Renal cortical epithelial cell (primary cell): ENCODE measurements around the gene ATF6. TPM values are rescaled to one million over a fixed set of nuclear protein-coding genes. Genes with fewer than 3 reads are reported as not detected.

ENCODE experiments used
- DNase-seq: peaks from one replicate; pipeline ENCODE4 v3.0.0-alpha.2; 2011; ENCODE audit warnings: low read depth
- total RNA-seq: library from RNA; depleted of rRNA; stranded (reverse); fragments of >200 nt; gene quantifications from 2 replicates; pipeline ENCODE4 v1.2.3, GENCODE V29; 2014

Gene ATF6, protein sequence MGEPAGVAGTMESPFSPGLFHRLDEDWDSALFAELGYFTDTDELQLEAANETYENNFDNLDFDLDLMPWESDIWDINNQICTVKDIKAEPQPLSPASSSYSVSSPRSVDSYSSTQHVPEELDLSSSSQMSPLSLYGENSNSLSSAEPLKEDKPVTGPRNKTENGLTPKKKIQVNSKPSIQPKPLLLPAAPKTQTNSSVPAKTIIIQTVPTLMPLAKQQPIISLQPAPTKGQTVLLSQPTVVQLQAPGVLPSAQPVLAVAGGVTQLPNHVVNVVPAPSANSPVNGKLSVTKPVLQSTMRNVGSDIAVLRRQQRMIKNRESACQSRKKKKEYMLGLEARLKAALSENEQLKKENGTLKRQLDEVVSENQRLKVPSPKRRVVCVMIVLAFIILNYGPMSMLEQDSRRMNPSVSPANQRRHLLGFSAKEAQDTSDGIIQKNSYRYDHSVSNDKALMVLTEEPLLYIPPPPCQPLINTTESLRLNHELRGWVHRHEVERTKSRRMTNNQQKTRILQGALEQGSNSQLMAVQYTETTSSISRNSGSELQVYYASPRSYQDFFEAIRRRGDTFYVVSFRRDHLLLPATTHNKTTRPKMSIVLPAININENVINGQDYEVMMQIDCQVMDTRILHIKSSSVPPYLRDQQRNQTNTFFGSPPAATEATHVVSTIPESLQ
- total RNA-seq: 35.1 and 42.8 TPM in 2 replicates

DNA sequence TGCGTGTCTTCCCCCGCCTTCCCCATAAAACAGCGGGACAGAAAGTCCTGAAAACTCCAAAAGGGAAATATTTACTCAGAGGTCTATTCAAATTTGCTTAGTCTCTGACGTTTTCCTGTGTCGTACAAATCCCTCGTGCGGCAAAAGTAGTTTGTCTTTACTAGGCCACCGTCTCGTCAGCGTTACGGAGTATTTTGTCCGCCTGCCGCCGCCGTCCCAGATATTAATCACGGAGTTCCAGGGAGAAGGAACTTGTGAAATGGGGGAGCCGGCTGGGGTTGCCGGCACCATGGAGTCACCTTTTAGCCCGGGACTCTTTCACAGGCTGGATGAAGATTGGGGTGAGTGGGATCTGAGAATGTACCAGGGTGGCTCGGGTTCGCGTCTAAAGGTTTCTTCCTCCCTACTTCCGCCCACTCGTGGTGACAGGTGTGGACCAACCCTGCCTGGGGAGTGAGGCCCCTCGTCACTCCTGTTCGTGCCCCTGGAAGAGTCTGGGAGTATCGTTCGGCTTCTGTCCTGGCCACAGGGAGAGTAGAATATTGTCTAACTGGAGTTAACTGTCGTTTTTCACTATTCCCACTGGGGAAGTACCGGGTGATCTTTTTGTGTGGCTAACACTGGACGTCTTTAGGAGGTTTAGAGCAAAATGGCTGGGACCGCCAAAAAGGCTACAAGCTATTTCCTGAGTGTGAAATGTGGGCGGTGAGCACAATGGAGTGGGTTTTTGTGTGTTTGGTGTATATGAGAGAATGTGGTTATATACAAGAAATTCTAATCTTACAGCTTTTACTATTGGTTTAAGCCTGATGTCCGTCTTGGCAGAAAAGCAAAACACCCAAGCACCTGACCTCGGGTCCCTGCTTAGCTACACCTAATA is at the start of gene ATF6:
Gene ATF6 (plus strand): TSS at position 219 of the 880 bp plus-strand sequence. CDS start 41 bp downstream, at position 260.
- DNase-seq: peak; percentile 94

DNA sequence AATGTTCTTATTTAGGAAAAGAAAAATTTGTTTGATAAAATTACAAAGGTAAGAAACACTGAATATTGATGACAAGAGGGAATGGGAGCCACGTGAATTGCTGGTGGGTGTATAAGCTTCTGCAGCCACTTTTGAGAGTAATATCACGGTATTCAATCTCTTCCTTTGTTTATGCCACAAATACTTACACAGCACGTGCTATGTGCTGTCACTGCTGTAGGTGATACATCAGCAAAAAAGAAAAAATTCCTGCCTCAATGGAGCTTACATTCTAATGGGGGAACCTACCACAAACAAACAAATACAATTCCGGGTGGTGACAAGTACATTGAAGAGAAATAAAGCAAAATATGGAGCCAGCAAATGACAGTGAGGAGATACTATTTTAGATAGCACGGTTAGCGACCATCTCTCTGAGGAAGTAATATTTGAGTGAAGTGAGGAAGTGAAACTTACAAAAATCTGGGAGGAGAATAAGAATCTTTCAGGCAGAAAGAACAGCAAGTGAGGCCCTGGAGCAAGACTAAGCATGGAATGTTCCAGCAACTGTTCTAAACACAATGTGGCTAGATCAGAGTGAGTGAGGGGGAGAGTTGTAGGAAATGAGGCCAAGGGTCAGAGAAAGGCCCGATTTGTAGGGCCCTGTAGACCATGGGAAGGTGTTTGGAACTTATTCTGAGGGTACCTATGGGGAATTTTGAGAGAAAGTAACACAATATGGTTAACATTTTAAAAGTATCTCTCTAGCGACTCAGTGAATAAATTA is 47.4 kb upstream of the ATF6 start:
- DNase-seq: peak; percentile 23

DNA sequence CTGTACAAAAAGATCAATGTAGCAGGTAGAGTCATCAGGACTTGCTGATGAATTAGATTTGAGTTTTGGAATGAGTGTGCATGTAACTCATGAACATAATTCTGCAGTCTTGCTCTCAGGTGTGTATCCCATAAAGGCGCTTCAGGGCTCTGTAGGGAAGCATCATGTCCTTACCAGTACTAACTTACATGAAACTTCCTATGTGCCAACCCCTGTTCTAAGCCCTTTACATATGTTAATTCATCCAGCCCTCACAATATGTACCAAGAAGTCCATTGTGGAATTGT is 46.9 kb upstream of the ATF6 start:
- no peak for DNase-seq

DNA sequence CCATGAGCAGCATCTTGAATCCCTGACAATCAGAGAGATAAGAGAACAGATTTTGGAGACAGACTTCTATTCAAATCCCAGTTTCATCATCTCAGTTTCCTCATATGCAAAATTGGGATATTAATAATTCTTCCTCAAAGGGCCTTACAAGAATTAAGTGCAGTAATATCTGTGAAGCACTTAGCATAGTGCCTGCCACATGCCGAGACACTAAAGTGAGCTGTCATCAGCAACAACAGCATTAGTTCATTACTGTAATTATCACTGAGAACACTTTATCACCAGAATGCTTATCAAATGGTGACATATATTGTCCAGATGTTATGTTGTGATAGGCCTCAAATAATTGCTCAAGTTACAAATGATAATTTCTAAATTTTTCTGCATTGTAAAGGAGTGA is 45.7 kb upstream of the ATF6 start:
- no peak for DNase-seq

DNA sequence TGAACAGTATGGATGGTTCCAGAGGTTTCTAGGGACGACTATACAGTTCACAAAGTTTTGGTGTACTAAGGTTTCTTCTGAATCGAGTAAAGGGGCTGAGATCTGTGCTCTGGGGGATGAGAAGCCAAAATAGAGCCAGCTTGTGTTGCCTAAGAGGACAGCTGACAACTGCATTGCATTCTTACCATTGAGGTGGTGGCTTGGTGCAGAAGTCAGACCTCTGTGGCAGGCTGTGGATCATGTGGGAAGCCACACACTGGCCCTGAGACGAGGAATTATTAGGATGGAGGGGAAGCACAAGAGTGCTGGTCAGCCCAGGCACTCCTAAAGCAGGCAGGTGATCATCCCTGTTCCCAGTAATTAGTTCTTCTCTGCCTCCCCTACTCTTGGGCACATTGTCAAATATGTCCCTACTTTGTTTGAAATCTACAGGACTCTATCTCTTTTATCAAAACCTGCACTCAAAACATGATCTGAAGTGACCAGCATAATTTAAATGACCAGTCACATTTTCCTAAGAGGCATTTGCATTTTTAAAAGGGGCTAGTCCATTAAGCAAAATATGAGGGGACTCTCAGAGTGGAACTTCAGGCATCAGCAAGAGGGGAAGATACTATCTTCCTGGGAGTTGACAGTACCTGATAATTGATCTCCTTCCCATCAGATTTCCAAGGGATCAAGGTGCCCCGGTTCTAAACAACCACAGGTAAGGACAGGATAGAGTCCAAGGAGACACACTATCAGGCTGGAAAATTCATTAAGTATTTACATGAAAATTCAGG is 45.0 kb upstream of the ATF6 start, which contains the start of gene FCRLB:
Gene FCRLB (plus strand): TSS at position 589 of the 782 bp plus-strand sequence. CDS start 1,129 bp downstream, outside the sequence.
- DNase-seq: no peak

DNA sequence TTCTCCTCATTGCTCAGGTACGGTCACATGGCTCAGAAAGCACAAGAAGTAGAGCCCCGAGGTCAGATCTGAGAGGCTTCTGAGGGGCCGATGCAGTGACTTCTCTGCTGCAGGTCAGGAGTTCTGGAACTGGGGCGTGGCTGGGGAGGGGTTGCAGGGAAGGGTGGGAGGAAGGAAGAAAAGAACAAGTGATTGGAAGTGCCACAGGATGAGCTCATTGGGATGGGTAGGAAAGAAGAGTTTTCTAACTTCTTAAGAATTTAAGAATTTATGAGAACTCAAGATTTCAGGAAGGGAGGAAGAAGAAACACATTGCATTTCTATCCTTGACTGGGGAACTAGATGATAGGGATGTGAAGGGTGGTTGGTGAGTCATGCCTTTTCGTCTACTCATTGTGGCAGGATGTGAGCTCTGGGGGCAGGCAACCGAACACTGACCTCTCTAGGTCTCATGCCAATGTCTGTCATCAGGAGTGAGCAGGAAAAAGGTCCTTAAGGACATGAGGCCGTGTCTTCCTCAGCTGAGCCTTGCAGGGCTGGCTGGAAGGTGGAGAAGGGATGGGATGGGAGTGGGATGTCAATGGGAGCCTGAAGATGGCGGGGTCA is 44.3 kb upstream of the ATF6 start:
- peak; percentile 85 for DNase-seq

DNA sequence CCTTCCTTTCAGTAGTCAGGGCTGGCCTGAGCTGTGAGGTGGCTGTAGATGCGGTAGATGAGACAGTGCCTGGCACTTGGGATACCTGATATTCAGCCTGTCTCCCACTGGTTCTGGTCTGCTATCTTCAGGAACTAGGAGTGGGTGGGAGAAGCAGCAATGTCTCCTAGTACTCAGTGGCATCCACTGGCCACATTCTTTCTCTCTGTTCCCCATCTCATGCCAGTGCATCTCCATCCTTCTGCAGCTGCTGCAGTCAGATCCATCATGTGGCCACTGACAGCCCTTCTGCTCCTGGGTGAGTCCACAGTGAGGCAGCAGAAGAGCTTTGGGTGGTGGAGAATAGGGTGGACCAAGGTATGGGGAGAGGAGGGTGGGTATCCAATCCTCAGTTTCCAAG is 43.7 kb upstream of the ATF6 start:
- no peak for DNase-seq

DNA sequence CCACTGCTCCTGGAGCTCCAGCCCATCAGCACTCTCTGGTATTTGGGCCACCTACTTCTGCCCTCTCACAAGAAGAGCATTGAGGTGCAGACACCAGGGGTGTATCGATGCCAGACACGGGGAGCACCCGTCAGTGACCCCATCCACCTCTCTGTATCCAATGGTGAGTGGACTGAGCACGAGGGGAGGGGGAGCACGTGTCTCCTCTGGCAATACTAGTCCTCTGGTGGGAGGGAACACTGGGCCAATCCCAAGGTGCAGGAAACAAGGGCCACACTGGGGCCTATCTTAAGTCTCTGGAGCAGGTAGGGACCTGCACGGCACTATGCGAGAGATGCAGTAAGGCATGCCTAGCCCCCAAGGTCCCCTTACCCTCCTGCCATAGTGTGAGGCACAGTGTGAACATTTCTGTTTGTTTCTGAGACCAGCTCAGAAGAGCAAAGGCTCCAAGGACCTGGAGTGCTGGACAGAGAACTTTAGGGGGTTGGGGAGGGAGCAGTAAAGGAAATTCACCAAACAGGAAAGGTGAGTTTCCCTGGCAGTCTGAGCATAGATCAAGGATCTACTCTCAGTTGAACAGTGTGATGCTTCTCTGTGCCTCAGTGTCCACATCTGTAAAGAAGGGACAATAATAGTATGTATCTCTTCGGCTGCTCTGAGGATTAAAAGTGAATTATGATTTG is 42.5 kb upstream of the ATF6 start:
- no peak for DNase-seq

DNA sequence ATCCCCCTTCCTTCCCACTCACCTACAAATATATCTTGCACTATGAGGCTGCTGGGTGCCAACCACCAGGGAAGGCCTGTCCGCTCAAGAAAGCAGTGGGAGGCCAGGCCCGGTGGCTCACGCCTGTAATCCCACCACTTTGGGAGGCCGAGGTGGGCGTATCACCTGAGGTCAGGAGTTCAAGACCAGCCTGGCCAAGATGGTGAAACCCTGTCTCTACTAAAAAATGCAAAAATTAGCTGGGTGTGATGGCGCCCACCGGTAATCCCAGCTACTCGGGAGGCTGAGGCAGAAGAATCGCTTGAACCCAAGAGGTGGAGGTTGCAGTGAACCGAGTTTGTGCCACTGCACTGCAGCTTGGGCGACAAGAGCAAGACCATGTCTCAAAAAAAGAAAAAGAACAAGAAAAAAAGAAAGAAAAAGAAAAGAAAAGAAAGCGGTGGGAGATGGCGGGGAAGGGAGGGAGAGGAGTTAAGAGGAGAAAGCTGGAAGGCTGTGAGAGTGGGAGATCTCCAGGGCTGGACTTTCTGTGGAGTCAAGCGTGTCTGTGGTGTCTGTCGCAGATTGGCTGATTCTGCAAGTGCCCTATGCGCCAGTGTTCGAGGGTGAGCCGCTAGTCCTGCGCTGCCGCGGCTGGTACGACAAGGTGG is 40.7 kb upstream of the ATF6 start:
- DNase-seq: peak; percentile 17

DNA sequence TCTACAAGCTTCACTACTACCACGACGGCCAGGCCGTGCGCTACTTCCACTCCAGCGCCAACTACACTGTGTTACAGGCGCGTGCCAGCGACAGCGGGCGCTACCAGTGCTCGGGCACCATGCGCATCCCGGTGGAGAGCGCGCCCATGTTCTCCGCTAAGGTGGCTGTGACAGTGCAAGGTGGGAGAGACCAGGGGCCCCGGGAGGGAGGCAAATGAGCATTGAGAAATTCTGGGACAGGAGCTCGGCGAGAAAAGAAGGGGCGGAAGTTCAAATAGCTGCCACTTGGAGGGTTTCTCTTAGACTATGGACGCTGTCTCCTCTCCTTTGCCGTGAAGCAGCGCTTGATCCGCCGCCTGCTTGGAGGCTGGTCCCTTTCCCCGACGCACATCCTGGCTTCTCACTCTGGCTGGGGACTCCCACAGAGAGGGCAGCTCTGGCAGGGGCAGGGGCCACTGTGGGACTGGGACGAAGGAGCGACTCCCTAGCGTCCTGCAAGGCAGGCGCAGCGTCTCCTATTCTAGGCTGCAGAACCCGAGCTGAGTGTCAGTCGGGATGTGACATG is 40.1 kb upstream of the ATF6 start:
- DNase-seq: peak; percentile 16

DNA sequence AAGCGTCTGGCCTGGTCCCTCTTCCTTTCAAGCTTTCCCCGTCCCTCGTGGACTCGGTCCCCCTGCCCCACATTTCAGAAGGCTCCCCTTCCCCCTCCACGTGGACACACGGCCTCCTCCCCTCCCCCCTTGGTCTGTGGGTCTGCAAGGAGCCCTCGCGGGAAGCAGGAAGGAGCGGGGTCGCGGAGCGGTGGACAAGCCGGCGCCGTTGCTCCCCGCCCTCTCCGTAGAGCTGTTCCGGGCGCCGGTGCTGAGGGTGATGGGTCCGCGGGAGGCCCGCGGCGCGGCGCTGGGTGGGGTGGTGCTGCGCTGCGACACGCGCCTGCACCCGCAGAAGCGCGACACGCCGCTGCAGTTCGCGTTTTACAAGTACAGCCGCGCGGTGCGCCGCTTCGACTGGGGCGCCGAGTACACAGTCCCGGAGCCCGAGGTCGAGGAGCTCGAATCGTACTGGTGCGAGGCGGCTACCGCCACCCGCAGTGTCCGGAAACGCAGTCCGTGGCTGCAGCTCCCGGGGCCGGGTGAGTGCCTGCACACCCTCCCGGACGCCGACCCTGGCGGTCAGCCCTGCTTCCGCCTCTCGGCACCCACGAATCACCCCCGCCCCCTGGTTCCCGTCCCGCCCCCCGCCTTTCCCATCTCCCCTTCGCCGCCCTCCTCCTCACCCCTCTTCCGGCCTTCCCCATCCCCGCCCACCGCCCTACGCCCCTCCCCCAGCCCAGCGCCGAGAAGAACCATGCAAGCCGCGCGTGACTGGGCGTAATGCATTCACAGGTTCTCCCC is 39.5 kb upstream of the ATF6 start:
- DNase-seq: peak; percentile 48

DNA sequence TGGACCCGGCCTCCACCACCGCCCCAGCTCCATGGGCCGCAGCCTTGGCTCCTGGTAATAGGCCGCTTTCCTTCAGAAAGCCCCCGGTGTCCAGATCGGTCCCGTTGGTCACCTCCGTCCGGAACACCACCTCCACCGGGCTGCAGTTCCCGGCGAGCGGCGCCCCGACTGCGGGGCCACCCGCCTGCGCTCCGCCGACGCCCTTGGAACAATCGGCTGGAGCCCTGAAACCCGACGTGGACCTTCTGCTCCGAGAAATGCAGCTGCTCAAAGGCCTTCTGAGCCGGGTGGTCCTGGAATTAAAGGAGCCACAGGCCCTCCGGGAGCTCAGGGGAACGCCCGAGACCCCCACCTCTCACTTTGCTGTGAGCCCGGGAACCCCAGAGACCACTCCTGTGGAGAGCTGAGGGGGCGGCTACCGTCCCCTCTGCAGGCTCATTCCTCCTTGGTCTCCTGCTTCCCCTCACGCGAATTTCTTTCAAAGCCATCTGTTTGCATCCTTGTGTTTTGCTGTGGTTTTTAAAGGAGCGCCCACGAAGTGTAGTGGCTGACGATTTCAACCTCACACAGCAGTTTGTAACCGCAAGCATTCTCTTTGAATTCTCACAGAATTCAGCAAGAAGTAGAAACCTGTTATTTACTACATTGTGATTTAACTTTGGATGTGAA is 38.7 kb upstream of the ATF6 start:
- DNase-seq: peak; percentile 87

DNA sequence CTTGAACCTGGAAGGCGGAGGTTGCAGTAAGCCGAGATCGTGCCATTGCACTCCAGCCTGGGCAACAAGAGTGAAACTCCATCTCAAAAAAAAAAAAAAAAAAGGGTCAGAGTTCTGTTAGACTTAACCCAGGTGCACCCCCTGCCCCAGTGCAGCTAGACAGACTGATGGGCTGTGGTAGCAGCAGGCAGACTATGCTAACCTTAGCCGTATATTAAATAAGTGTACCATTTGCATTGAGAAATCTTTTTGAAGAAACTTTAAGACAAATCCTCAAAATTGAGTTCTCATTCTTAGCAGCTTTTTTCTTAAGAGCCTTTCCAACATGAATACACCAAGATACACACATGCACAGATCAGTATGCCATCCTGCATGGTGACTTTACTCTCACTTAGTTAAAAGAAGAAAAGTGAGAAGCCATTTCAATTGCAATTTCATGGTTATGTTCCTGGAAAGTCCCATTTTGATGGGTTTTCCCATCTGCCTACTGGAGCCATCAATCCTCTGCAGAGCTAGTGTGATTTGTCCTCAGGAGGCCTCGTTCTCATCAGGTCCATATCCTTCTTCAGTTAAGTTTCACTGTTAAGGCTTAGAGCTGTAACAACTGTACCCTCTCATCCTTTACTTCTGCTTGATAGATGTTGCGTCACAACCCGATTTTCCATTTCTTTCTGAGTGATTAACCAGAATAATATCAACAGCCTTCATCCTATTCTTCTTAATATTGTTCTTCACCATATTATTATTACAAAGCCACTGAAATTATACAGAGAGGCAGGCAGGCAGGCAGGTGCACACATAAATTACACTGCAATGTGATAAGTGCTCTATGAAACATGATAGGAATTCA is 37.5 kb upstream of the ATF6 start:
- no peak for DNase-seq

DNA sequence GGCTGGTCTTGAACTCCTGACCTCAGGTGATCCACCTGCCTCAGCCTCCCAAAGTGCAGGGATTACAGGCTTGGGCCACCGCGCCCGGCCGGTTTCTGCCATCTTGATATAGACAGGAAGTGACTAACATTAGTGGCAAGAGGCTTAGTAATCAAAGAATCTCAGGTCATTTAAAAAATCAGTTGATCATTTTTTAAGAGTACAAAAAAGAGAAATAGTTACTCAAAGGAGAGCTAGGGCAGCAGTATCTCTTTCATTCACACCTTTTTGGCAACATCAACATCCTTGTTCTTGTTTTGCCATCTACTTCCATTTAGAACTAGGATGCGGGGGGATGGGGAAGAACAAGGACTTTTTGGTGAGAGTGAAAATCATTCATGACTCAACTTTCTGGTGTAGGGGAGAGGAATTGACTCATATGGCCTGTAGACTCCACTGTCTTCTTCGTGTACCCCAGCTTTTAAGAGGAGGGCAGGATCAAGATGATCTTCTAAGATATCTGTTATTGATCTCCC is 36.0 kb upstream of the ATF6 start:
- DNase-seq: peak; percentile 52

DNA sequence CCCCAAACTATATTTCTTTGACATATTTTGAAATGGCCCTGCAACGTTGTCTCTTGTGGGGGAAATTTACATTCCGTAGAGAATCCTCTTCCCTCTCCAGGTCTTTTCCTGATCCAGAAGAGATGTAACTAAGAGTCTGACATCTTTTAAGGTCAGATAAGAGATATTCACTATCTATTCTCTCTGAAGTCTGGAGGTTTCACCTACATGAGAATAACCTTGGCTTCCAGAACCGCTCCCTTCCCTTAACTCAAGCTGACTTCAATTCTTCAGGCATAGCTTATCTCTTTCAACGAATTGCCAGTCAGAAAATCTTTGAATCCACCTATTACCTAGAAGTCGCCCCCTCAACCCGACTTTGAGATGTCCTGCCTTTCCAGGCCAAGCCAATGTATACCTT is 34.9 kb upstream of the ATF6 start:
- DNase-seq: no peak

DNA sequence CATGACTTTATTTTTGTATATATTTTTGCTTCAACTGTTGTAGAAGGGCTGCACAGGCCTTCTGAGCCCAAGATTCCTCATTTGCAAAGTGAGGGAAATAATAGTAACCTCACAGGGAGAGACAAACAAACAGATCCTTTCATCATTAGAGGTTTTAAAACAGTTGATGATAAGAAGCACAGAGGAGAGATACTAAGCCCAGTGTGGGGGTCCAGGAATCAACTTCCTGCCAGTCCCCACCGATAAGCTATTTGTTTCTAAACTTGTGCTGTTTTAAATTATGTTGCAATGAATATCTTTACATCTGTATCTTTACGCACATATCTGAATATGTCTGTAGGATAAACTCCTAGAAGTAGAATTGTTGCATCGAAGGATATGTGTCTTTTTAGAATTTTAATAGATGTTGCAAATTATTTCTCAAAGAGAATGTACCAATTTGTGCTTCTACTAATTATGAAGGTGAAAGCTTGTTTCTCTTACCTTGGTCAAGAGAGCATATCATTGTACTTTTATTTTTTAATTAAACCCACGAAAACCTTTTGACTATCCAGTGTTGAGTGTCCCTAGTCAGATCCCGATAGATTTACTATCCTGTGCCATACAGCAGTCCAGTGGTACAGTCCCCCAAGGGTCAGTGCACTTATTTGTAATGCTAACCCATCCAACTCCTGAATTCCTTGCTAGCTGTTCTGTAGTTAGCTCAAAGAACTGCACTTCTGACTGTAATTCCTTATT is 34.0 kb upstream of the ATF6 start:
- DNase-seq: no peak
